B cell (primary cell): ENCODE data around the gene CD74. TPM values are rescaled to one million over a fixed set of nuclear protein-coding genes. Genes with fewer than 3 reads are reported as not detected.
A peak's percentile ranks its signal among the peaks of the same experiment; 100 is the strongest.

ENCODE experiments used
- ATAC-seq: fragments of 200-7000 bp; cut with Tn5 transposase; one replicate; pipeline ENCODE4 v1.10.0; 2021; ENCODE audit warnings: low read depth, mild to moderate bottlenecking, moderate number of reproducible peaks, moderate library complexity
- CTCF ChIA-PET: fragments of 350-600 bp; sonication (Branson Sonifier 250); formaldehyde crosslinking; loops from one replicate; lab custom pipeline; 2021; ENCODE audit warnings: antibody characterized with exemption, inconsistent platforms; lab: Charles Lee
- POLR2A ChIA-PET: fragments of 350-600 bp; sonication (Branson Sonifier 250); formaldehyde crosslinking; loops from one replicate; lab custom pipeline; 2021; ENCODE audit warnings: antibody characterized with exemption; lab: Charles Lee
- DNase-seq: peaks from one replicate; pipeline ENCODE4 v3.0.0; 2013
- H2AFZ ChIP-seq: 2 replicates; pipeline ENCODE4 v1.6.1; 2012; ENCODE audit warnings: mild to moderate bottlenecking, low read depth, low read length; ENCODE audit not compliant: insufficient read depth, poor library complexity, severe bottlenecking
- H3K27ac ChIP-seq, 2 donors: 1 replicate in 1 of 2; 2 replicates in 1 of 2; pipeline ENCODE4 v1.5.1; 2012 to 2013; ENCODE audit warnings: low read length in 2 of 2, mild to moderate bottlenecking in 2 of 2, moderate library complexity in 1 of 2
- H3K27me3 ChIP-seq, 4 experiments: fragments of 200-600 bp in 1 of 4; sonication (generic) in 1 of 4; replicated peaks in 1 of 4; 1 replicate in 2 of 4; 2 replicates in 2 of 4; pipeline versions ENCODE4 v1.6.1 to v1.7.0; 2013 to 2016; ENCODE audit warnings: low read length in 3 of 4, mild to moderate bottlenecking in 2 of 4, mixed read lengths in 1 of 4, moderate library complexity in 1 of 4; ENCODE audit not compliant: insufficient read depth in 4 of 4, control insufficient read depth in 3 of 4; ENCODE audit errors: control extremely low read depth in 1 of 4
- H3K36me3 ChIP-seq, 2 experiments: replicated peaks in 1 of 2; 1 replicate in 1 of 2; 2 replicates in 1 of 2; pipeline versions ENCODE4 v1.6.1 to v1.7.1; 2013; ENCODE audit warnings: low read length in 1 of 2; ENCODE audit not compliant: insufficient read depth in 2 of 2, control insufficient read depth in 1 of 2; ENCODE audit errors: control extremely low read depth in 1 of 2, extremely low read depth in 1 of 2
- H3K4me1 ChIP-seq, 2 donors: fragments of 200-600 bp in 1 of 2; sonication (generic) in 1 of 2; 1 replicate in 1 of 2; 2 replicates in 1 of 2; pipeline versions ENCODE4 v1.5.1 to v1.6.1; 2013 to 2017; ENCODE audit warnings: low read length in 2 of 2; ENCODE audit not compliant: control insufficient read depth in 2 of 2, insufficient read depth in 2 of 2
- H3K4me2 ChIP-seq: replicated peaks from 2 replicates; pipeline ENCODE3; 2012; ENCODE audit warnings: mild to moderate bottlenecking, low read depth, low read length; ENCODE audit not compliant: poor library complexity, severe bottlenecking
- H3K4me3 ChIP-seq, 5 experiments: fragments of 200-600 bp in 1 of 5; sonication (generic) in 1 of 5; 1 replicate in 3 of 5; 2 replicates in 2 of 5; pipeline versions ENCODE4 v1.5.1 to v1.7.0; 2011 to 2016; ENCODE audit warnings: low read length in 4 of 5, mild to moderate bottlenecking in 4 of 5, low read depth in 2 of 5, control low read depth in 1 of 5, moderate library complexity in 1 of 5; ENCODE audit not compliant: insufficient read depth in 1 of 5; ENCODE audit errors: control extremely low read depth in 1 of 5, extremely low read depth in 1 of 5
- H3K79me2 ChIP-seq: fragments of 200-600 bp; sonication (generic); one replicate; pipeline ENCODE4 v1.6.0; 2016; ENCODE audit warnings: low read length; ENCODE audit not compliant: control insufficient read depth, insufficient read depth
- H3K9ac ChIP-seq: fragments of 200-600 bp; sonication (generic); 2 replicates; pipeline ENCODE4 v1.6.1; 2017; ENCODE audit warnings: mild to moderate bottlenecking, low read length, moderate library complexity
- H3K9me3 ChIP-seq, 3 donors: one replicate each; pipeline versions ENCODE4 v1.6.1 to v1.7.1; 2013; ENCODE audit warnings: low read length in 2 of 3; ENCODE audit not compliant: control insufficient read depth in 2 of 3, insufficient read depth in 1 of 3; ENCODE audit errors: control extremely low read depth in 1 of 3
- H4K20me1 ChIP-seq: 2 replicates; pipeline ENCODE4 v1.6.0; 2012; ENCODE audit warnings: mild to moderate bottlenecking, low read length; ENCODE audit not compliant: insufficient read depth, control insufficient read depth, poor library complexity, severe bottlenecking
- H3K27ac Mint-ChIP-seq: one replicate; pipeline ENCODE4 v1.8.0; 2021; ENCODE audit warnings: mixed read lengths
- H3K27me3 Mint-ChIP-seq: one replicate; pipeline ENCODE4 v1.8.0; 2021; ENCODE audit warnings: mixed read lengths
- H3K4me1 Mint-ChIP-seq: one replicate; pipeline ENCODE4 v1.8.0; 2021; ENCODE audit warnings: mixed read lengths
- H3K4me3 Mint-ChIP-seq: one replicate; pipeline ENCODE4 v1.8.0; 2021; ENCODE audit warnings: mixed read lengths
- H3K9me3 Mint-ChIP-seq: one replicate; pipeline ENCODE4 v1.8.0; 2022; ENCODE audit warnings: mixed read lengths; ENCODE audit not compliant: insufficient read depth
- EZH2 ChIP-seq: IDR thresholded peaks from 2 replicates; pipeline ENCODE4 v1.6.1; 2012; ENCODE audit warnings: borderline replicate concordance, low read depth, mild to moderate bottlenecking, moderate library complexity, low read length; ENCODE audit not compliant: insufficient read depth, poor library complexity, severe bottlenecking
- WGBS: methylation state at CpG from one replicate; pipeline ENCODE4 v1.1.5; 2013; ENCODE audit warnings: missing lambda C conversion rate; ENCODE audit not compliant: insufficient coverage; 5-methylcytosine and 5-hydroxymethylcytosine counted together
- intact Hi-C: fragments of 100-400 bp; cut with micrococcal nuclease; formaldehyde crosslinking; loops from one replicate; pipeline ENCODE4 v1.10.0; 2022
- polyA plus RNA-seq: library from polyadenylated mRNA; depleted of rRNA; stranded (reverse); fragments of >200 nt; gene quantifications from 2 replicates; pipeline ENCODE4 v1.2.3, GENCODE V29; 2012
- total RNA-seq, 2 donors: library from RNA; stranded (reverse); fragments of 120-200 nt in 1 of 2; gene quantifications; 1 replicate in 1 of 2; 2 replicates in 1 of 2; pipeline versions ENCODE4 v1.2.3 to v1.2.4, GENCODE V29; 2013 to 2022
- TF ChIP-seq, protein P1 (sequence below): fragments of 200-600 bp; IDR thresholded peaks from one replicate; pipeline ENCODE4 v1.8.0; 2022; ENCODE audit warnings: antibody characterized with exemption, mild to moderate bottlenecking

The CD74 gene
- total and polyA plus RNA-seq, 2 donors (not counting 1 experiment from before 2014, with no cell fraction given) = 5,670 to 14,307 TPM

DNA sequence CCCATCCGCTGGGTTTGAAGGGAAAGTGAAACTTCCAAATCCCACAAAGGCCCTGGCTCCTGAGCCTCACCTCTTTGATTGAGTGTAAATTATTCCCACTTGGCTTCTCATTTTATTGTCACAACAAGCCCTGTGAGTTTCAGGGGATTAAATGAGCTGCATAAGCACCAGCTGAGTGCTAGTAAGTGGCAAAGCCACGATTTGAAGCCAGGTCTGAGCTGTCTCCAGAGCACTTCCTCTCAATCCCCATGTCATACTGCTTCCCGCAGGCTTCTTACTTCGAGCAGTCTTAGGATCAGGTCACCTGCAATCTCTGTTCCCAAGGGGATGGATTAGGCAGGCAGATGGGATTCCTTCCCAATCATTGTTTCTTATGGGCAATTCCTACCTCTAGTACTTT is 18.9 kb upstream of the CD74 start:
- CTCF ChIA-PET = interaction anchor here (0.7 to 14.4 kb wide), 3 partner anchors 17 to 31 kb away, joined by 3 to 396 read pairs (median 111); partner anchors contain the start of gene CD74
- Histone ChIP-seq H2AFZ (no peak overlapping the region), H3K36me3 (no peaks in the 10 kb centered on the region), H3K27ac (peak overlapping the region; percentile 39 to 53), H4K20me1 (no peaks in the 10 kb centered on the region), H3K9ac (no peak overlapping the region), H3K79me2 (peaks cover 97% of the 10 kb centered on the region), H3K4me2 (peak overlapping the region; percentile 30), H3K4me1 (peaks cover 69 to 77% of the 10 kb centered on the region in 2 donors), H3K4me3 (no peak overlapping the region), H3K27me3 (no peaks in the 10 kb centered on the region), H3K9me3 (no peaks in the 10 kb centered on the region)
- DNase-seq (no peak), ATAC-seq (no peak)
- 78% methylated on average over 3 of the region's 4 CpGs for WGBS
- peaks cover 73% of the 10 kb centered on the region for H3K4me1 Mint-ChIP-seq
- H3K4me3 Mint-ChIP-seq = no peak overlapping the region
- intact Hi-C loops = no loop called here
- no peak for TF ChIP-seq EZH2
- TF ChIP-seq, protein P1, sequence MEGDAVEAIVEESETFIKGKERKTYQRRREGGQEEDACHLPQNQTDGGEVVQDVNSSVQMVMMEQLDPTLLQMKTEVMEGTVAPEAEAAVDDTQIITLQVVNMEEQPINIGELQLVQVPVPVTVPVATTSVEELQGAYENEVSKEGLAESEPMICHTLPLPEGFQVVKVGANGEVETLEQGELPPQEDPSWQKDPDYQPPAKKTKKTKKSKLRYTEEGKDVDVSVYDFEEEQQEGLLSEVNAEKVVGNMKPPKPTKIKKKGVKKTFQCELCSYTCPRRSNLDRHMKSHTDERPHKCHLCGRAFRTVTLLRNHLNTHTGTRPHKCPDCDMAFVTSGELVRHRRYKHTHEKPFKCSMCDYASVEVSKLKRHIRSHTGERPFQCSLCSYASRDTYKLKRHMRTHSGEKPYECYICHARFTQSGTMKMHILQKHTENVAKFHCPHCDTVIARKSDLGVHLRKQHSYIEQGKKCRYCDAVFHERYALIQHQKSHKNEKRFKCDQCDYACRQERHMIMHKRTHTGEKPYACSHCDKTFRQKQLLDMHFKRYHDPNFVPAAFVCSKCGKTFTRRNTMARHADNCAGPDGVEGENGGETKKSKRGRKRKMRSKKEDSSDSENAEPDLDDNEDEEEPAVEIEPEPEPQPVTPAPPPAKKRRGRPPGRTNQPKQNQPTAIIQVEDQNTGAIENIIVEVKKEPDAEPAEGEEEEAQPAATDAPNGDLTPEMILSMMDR = no peak
- POLR2A ChIA-PET = interaction anchor here (1.1 to 21.5 kb wide), 3 partner anchors 12 to 31 kb away, joined by 4 to 387 read pairs (median 286); partner anchors contain the start of gene CD74
- no peaks in the 10 kb centered on the region for H3K9me3 Mint-ChIP-seq
- no peaks in the 10 kb centered on the region for H3K27me3 Mint-ChIP-seq
- peak overlapping the region; percentile 89 for H3K27ac Mint-ChIP-seq

DNA sequence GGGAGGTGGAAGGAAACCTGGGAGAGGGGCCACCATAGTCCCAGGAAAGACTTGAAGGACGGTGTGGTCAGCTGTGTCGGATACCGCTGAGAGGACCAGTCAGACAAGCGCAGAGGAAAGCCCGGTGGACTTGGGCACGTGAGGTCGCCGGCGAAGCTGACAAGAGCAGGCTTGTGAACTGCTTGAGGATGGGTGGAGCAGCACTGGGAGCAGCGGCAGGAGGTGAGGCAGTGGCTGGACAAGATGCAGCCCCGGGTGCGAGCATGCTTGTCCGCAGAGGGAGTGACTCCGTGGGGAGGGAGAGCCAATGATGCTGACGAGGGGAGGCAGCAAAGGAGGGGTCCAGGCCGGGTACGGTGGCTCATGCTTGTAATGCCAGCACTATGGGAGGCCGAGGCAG is 18.3 kb upstream of the CD74 start:
- 97% methylated on average over 18 of the region's 18 CpGs for WGBS
- Histone ChIP-seq H4K20me1 (no peaks in the 10 kb centered on the region), H3K27ac (peak overlapping the region in 1 of 2 donors; percentile 95), H3K4me2 (peak overlapping the region; percentile 30), H3K36me3 (no peaks in the 10 kb centered on the region), H3K4me3 (no peak overlapping the region), H3K4me1 (peaks cover 64 to 72% of the 10 kb centered on the region in 2 donors), H2AFZ (no peak overlapping the region), H3K9me3 (no peaks in the 10 kb centered on the region), H3K27me3 (no peaks in the 10 kb centered on the region), H3K79me2 (peaks cover 97% of the 10 kb centered on the region), H3K9ac (no peak overlapping the region)
- Mint-ChIP-seq H3K4me1 (peaks cover 68% of the 10 kb centered on the region), H3K27me3 (no peaks in the 10 kb centered on the region), H3K9me3 (no peaks in the 10 kb centered on the region), H3K4me3 (peak overlapping the region; percentile 29), H3K27ac (peak overlapping the region; percentile 89)
- ATAC-seq (no peak), DNase-seq (no peak)
- TF ChIP-seq EZH2 = no peak
- TF ChIP-seq, protein P1 = no peak
- intact Hi-C loops = no loop called here
- ChIA-PET CTCF (interaction anchor here (11.9 to 14.4 kb wide), 2 partner anchors 20 to 31 kb away, joined by 111 to 396 read pairs; partner anchors contain the start of gene CD74), POLR2A (interaction anchor here (0.7 to 21.5 kb wide), 3 partner anchors 13 to 31 kb away, joined by 10 to 387 read pairs (median 286); partner anchors contain the start of gene CD74)
